Melanocyte of skin (primary cell): ENCODE measurements around the gene PLGLB1. TPM values are rescaled to one million over a fixed set of nuclear protein-coding genes. Genes with fewer than 3 reads are reported as not detected.

Source experiments
- small RNA-seq, 2 donors: library from RNA; depleted of rRNA; stranded (forward); fragments of <200 nt; gene quantifications; one replicate each; pipeline ENCODE3, GENCODE V24; 2012
- total RNA-seq, 2 donors: library from RNA; depleted of rRNA; stranded (reverse); fragments of >200 nt; gene quantifications; 2 replicates each; pipeline ENCODE4 v1.2.3, GENCODE V29; 2012

PLGLB1 gene
- 1 to 10 TPM in 1 of 2 donors, under 1 TPM in 1; 0.33 to 1.4 TPM for total RNA-seq

DNA sequence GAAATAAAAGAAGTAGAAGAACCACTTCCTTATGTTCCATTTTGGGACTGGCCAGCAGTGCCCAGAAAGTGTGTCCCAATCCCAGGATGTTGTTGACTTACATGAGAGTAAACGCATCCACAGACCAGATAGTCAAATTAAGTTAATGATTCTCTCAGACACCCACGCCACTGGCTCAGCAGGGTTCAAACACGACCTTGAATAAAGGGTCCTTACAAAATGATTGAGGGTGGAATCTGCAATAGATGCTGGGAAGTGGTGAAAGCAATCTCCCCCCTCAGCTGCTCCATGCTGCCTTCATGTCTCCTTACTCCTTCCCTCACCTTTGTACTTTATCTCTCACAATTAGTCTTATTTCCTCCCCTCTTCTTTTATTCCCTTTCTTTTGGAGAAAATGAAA, at the start of gene PLGLB1:
TSS of gene PLGLB1 (minus strand) at position 101 of the 400 bp plus-strand sequence. CDS start at position 40, 61 bp downstream.

Small RNAs within 50 kb of the gene (small RNA-seq; reads per million reads assigned to genes)
- gene AC125232.1: 0 reads per million in 2 donors

Other genes with a start within 250 kb of the PLGLB1 start
- not detected for gene CD8A, start 230.9 kb downstream of the PLGLB1 start, total RNA-seq
- not detected for gene CD8B, start 160.0 kb downstream of the PLGLB1 start, total RNA-seq
- gene RGPD1, start 79.7 kb downstream of the PLGLB1 start, total RNA-seq: under 1 TPM; under 0.01 TPM